K562 (cell line): ENCODE measurements around the gene SDK1. TPM values are rescaled to one million over a fixed set of nuclear protein-coding genes. Genes with fewer than 3 reads are reported as not detected.

Source experiments
- ATAC-seq: fragments of 200-7000 bp; cut with Tn5 transposase; 3 replicates; pipeline ENCODE4 v1.9.1; 2020; ENCODE audit warnings: moderate library complexity
- BruUV-seq: library from RNA; stranded (reverse); fragments of 400-500 nt; replicated peaks from 2 replicates; lab custom pipeline; 2021; lab: Mats Ljungman, UMichigan
- CTCF ChIA-PET: fragments of 300-600 bp; formaldehyde crosslinking; extraction: SDS; loops from one replicate; lab custom pipeline; 2021; ENCODE audit warnings: low intra/inter-chr PET ratio; lab: Yijun Ruan, JAX
- POLR2A ChIA-PET: fragments of 300-600, 350-650 bp; sonication (Branson Sonifier 250); formaldehyde crosslinking; extraction: SDS; loops from one replicate; lab custom pipeline; 2021; ENCODE audit warnings: antibody characterized with exemption, inconsistent platforms; lab: Yijun Ruan, JAX
- DNase-seq, 4 experiments: peaks; one replicate each; pipeline versions ENCODE4 v3.0.0 to v3.0.0-alpha.2; 2011 to 2018; ENCODE audit warnings: low spot score in 3 of 4, mixed read lengths in 3 of 4; ENCODE audit errors: extremely low read depth in 1 of 4
- FAIRE-seq: peaks from 2 replicates; lab custom pipeline; 2011; peaks lifted over from hg19 to GRCh38; lab: Jason Lieb, UNC
- H2AFZ ChIP-seq: 2 replicates; pipeline ENCODE4 v1.6.0; 2011; ENCODE audit warnings: low read depth, low read length, control low read depth, inconsistent platforms
- H3K27ac ChIP-seq: fragments of 200-600 bp; 3 replicates; pipeline ENCODE4 v1.8.0; 2011; ENCODE audit warnings: low read depth, mild to moderate bottlenecking, control low read depth, inconsistent platforms, low read length, moderate library complexity, mixed read lengths; ENCODE audit errors: extremely low read depth
- H3K27me3 ChIP-seq, 2 experiments: fragments of 300-600 bp in 1 of 2; 2 replicates in 1 of 2; 3 replicates in 1 of 2; pipeline versions ENCODE4 v1.6.0 to v1.8.0; 2011; ENCODE audit warnings: inconsistent platforms in 2 of 2, low read length in 2 of 2, mild to moderate bottlenecking in 1 of 2, mixed read lengths in 1 of 2, moderate library complexity in 1 of 2; ENCODE audit not compliant: control insufficient read depth in 2 of 2, insufficient read depth in 2 of 2
- H3K36me3 ChIP-seq: fragments of 300-600 bp; 3 replicates; pipeline ENCODE4 v1.8.0; 2011; ENCODE audit warnings: mild to moderate bottlenecking, low read length, inconsistent platforms; ENCODE audit not compliant: control insufficient read depth, insufficient read depth
- H3K4me1 ChIP-seq, 2 experiments: fragments of 200-600 bp in 1 of 2; replicated peaks in 1 of 2; 2 replicates in 1 of 2; 3 replicates in 1 of 2; pipeline versions ENCODE4 v1.5.1 to v1.8.0; 2011; ENCODE audit warnings: inconsistent platforms in 2 of 2, low read length in 2 of 2, mild to moderate bottlenecking in 1 of 2, mixed read lengths in 1 of 2, moderate library complexity in 1 of 2; ENCODE audit not compliant: control insufficient read depth in 2 of 2, insufficient read depth in 2 of 2
- H3K4me2 ChIP-seq: 2 replicates; pipeline ENCODE4 v1.6.1; 2011; ENCODE audit warnings: low read length, control low read depth, inconsistent platforms, mixed read lengths; ENCODE audit not compliant: insufficient read depth
- H3K4me3 ChIP-seq: fragments of 200-600 bp; sonication (generic), shearing (Covaris generic); 2 replicates; pipeline ENCODE4 v1.5.1; 2016; ENCODE audit warnings: control low read depth, inconsistent platforms
- H3K79me2 ChIP-seq: fragments of 200-600 bp; 3 replicates; pipeline ENCODE4 v1.8.0; 2011; ENCODE audit warnings: low read length, inconsistent platforms; ENCODE audit not compliant: control insufficient read depth, insufficient read depth
- H3K9ac ChIP-seq, 2 experiments: 2 replicates each; pipeline versions ENCODE4 v1.6.0 to v1.6.1; 2011; ENCODE audit warnings: low read depth in 2 of 2, low read length in 2 of 2, control low read depth in 1 of 2, inconsistent platforms in 1 of 2, mild to moderate bottlenecking in 1 of 2, mixed read lengths in 1 of 2; ENCODE audit not compliant: insufficient read depth in 1 of 2
- H3K9me1 ChIP-seq: one replicate; pipeline ENCODE4 v1.6.0; 2011; ENCODE audit warnings: inconsistent platforms, mild to moderate bottlenecking, low read length, moderate library complexity; ENCODE audit not compliant: control insufficient read depth, insufficient read depth
- H3K9me3 ChIP-seq: replicated peaks from 2 replicates; pipeline ENCODE4 v1.5.1; 2011; ENCODE audit warnings: low read depth, low read length, inconsistent platforms; ENCODE audit not compliant: control insufficient read depth, insufficient read depth
- H4K20me1 ChIP-seq: replicated peaks from 2 replicates; pipeline ENCODE4 v1.6.1; 2011; ENCODE audit warnings: low read length, inconsistent platforms, mixed read lengths; ENCODE audit not compliant: control insufficient read depth, insufficient read depth
- PYGO2 ChIP-seq: fragments of 450-650 bp; IDR thresholded peaks from 2 replicates; pipeline ENCODE4 v1.6.1; 2016; ENCODE audit warnings: mild to moderate bottlenecking, missing genetic modification characterization, moderate library complexity, missing compliant biosample characterization
- ZNF232 ChIP-seq: sonication (generic); formaldehyde crosslinking; IDR thresholded peaks from 2 replicates; pipeline ENCODE4 v1.8.0; 2022; ENCODE audit warnings: mild to moderate bottlenecking, missing genetic modification reagents
- ZNF282 ChIP-seq: sonication (generic); formaldehyde crosslinking; IDR thresholded peaks from 2 replicates; pipeline ENCODE4 v1.8.1; 2023; ENCODE audit warnings: missing genetic modification reagents
- WGBS: fragments of 100-300 bp; shearing (Covaris generic); methylation state at CpG from one replicate; pipeline ENCODE4 v1.1.6; 2016; ENCODE audit warnings: low coverage, mixed read lengths; ENCODE audit not compliant: insufficient coverage; ENCODE audit errors: missing lambda C conversion rate; 5-methylcytosine and 5-hydroxymethylcytosine counted together
- in situ Hi-C: fragments of 300-500 bp; cut with MboI; formaldehyde crosslinking; loops from 4 replicates; pipeline ENCODE4 v1.15.0; 2018; ENCODE audit warnings: inconsistent platforms, mixed read lengths
- intact Hi-C: fragments of 100-400 bp; cut with micrococcal nuclease; formaldehyde crosslinking; loops from 2 replicates; pipeline ENCODE4 v1.14.2; 2022
- polyA plus RNA-seq, 8 experiments: library from polyadenylated mRNA; depleted of rRNA in 4 of 8; stranded (reverse) in 5 of 8; unstranded in 3 of 8; fragments of >200 nt; fragmentation: Nextera tagmentation in 2 of 8; fragmentation: Illumina TruSeq in 1 of 8; extraction: Ambion mirVana in 2 of 8; extraction: Trizol in 1 of 8; gene quantifications; 2 replicates each; pipeline versions ENCODE4 v1.2.1 to v1.2.3, GENCODE V29; 2011 to 2014; ENCODE audit warnings: inconsistent platforms in 1 of 8, missing spikeins in 1 of 8
- total RNA-seq, 7 experiments: library from RNA; depleted of rRNA in 6 of 7; stranded (reverse); fragments of >200 nt in 6 of 7; fragmentation: Illumina TruSeq in 2 of 7; extraction: Trizol in 2 of 7; gene quantifications; 2 replicates each; pipeline versions ENCODE4 v1.2.1 to v1.2.3, GENCODE V29; 2011 to 2021; ENCODE audit warnings: low replicate concordance in 1 of 7
- TF ChIP-seq, protein P1 (sequence below): fragments of 250-450 bp; sonication (Bioruptor Pico); IDR thresholded peaks from 2 replicates; pipeline ENCODE4 v1.5.0; 2021; ENCODE audit warnings: mild to moderate bottlenecking, borderline replicate concordance

Gene SDK1
- total and polyA plus RNA-seq, 9 of the 15 experiments (the other 6 are each of a cell fraction or from before 2014, with no cell fraction given), result 0.16 TPM; not detected in 8

- no TSS peak for BruUV-seq
- ChIA-PET POLR2A (no interaction called here), CTCF (no interaction called here)
- no peaks in the 10 kb centered on the region for H3K36me3 ChIP-seq
- no peaks in the 10 kb centered on the region for H3K4me1 ChIP-seq
- intact Hi-C loops (no loop called here), in situ Hi-C loops (loop anchor here (25.0 kb wide), 1 partner anchor 1034 kb away; no protein-coding TSS in a partner anchor)
- no peak overlapping the region for H3K4me2 ChIP-seq
- H2AFZ ChIP-seq, result no peak overlapping the region
- no peak for ATAC-seq
- peaks cover 5 to 22% of the 10 kb centered on the region in 2 experiments for H3K27me3 ChIP-seq
- no peak overlapping the region for H3K4me3 ChIP-seq
- 7% methylated on average over 6 of the region's 6 CpGs for WGBS
- no peak overlapping the region for H3K27ac ChIP-seq
- no peak overlapping the region for H3K9ac ChIP-seq
- H4K20me1 ChIP-seq, result no peaks in the 10 kb centered on the region; the same call in 1 of the 2 replicates
- H3K9me3 ChIP-seq, result no peaks in the 10 kb centered on the region
- no peak for FAIRE-seq
- no peak for DNase-seq
- peaks cover 3% of the 10 kb centered on the region for H3K9me1 ChIP-seq
- TF ChIP-seq ZNF282 (CRISPR knock-in tag) (no peak), ZNF232 (CRISPR knock-in tag) (no peak), PYGO2 (tag) (no peak)
- TF ChIP-seq, protein P1, sequence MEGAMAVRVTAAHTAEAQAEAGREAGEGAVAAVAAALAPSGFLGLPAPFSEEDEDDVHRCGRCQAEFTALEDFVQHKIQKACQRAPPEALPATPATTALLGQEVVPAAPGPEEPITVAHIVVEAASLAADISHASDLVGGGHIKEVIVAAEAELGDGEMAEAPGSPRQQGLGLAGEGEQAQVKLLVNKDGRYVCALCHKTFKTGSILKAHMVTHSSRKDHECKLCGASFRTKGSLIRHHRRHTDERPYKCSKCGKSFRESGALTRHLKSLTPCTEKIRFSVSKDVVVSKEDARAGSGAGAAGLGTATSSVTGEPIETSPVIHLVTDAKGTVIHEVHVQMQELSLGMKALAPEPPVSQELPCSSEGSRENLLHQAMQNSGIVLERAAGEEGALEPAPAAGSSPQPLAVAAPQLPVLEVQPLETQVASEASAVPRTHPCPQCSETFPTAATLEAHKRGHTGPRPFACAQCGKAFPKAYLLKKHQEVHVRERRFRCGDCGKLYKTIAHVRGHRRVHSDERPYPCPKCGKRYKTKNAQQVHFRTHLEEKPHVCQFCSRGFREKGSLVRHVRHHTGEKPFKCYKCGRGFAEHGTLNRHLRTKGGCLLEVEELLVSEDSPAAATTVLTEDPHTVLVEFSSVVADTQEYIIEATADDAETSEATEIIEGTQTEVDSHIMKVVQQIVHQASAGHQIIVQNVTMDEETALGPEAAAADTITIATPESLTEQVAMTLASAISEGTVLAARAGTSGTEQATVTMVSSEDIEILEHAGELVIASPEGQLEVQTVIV (CRISPR knock-in tag), result no peak
- H3K79me2 ChIP-seq, result no peaks in the 10 kb centered on the region
Observed at GRCh38 chr7:3896169-3896765, 595.2 kb downstream of the SDK1 start.
